Measurements from ENCODE around the gene BTBD8.

BTBD8 gene

GRCh38 chr1:92192246-92192645 lies 112.1 kb downstream of the BTBD8 start:
- DNase-seq (ENCODE audit: low spot score) = no peak

- no peak for DNase-seq (ENCODE audit: low spot score)
Measured at GRCh38 chr1:92194511-92194910, 114.4 kb downstream of the BTBD8 start.

- DNase-seq (ENCODE audit: low spot score) = no peak
Measured at GRCh38 chr1:92201973-92202372, 121.8 kb downstream of the BTBD8 start.

GRCh38 chr1:92203105-92203504 lies 123.0 kb downstream of the BTBD8 start:
- DNase-seq (ENCODE audit: low spot score) = no peak

GRCh38 chr1:92210701-92211100 lies 130.6 kb downstream of the BTBD8 start:
- DNase-seq (ENCODE audit: low spot score) = no peak

GRCh38 chr1:92211166-92211565 lies 131.0 kb downstream of the BTBD8 start:
- DNase-seq (ENCODE audit: low spot score) = peak; percentile 81

GRCh38 chr1:92217721-92218120 lies 137.6 kb downstream of the BTBD8 start, which contains the start of gene C1orf146:
Gene C1orf146, plus strand, starts transcription at chr1:92217915. Its CDS starts 13,506 bp downstream, at chr1:92231421.
- DNase-seq (ENCODE audit: low spot score) = no peak

GRCh38 chr1:92218559-92218958 lies 138.4 kb downstream of the BTBD8 start:
- DNase-seq (ENCODE audit: low spot score) = no peak

GRCh38 chr1:92219028-92219427 lies 138.9 kb downstream of the BTBD8 start:
- no peak for DNase-seq (ENCODE audit: low spot score)

- DNase-seq (ENCODE audit: low spot score) = no peak
Measured at GRCh38 chr1:92228401-92228800, 148.3 kb downstream of the BTBD8 start.

- no peak for DNase-seq (ENCODE audit: low spot score)
Measured at GRCh38 chr1:92230736-92231135, 150.6 kb downstream of the BTBD8 start.
